Effector CD4-positive, alpha-beta T cell (primary cell): ENCODE data around the gene PNMA8C.
"Not testable (repeated sequence)": the region's sequence is repeated elsewhere in the genome, so short reads cannot be mapped to it uniquely, and the experiment has no call there.

Experiments
- DNase-seq: peaks from one replicate; pipeline ENCODE4 v3.0.0-alpha.2; 2020

The PNMA8C gene

GRCh38 chr19:46447006-46447405, 18.3 kb upstream of the PNMA8C start:
- DNase-seq = no peak

GRCh38 chr19:46446021-46446420, 17.3 kb upstream of the PNMA8C start:
- no peak for DNase-seq

GRCh38 chr19:46442808-46443450, 14.2 kb upstream of the PNMA8C start:
- no peak for DNase-seq

- no peak for DNase-seq
These were observed 13.1 kb upstream of the PNMA8C start for GRCh38 chr19:46441866-46442265.

GRCh38 chr19:46435689-46436088, 7.0 kb upstream of the PNMA8C start:
- DNase-seq = not testable (repeated sequence)

- DNase-seq = no peak
These were observed 6.3 kb upstream of the PNMA8C start for GRCh38 chr19:46435009-46435408.

- not testable (repeated sequence) for DNase-seq
These were observed 4.7 kb upstream of the PNMA8C start for GRCh38 chr19:46433470-46433869.

GRCh38 chr19:46431824-46432223, 3.1 kb upstream of the PNMA8C start:
- no peak for DNase-seq

GRCh38 chr19:46429999-46430398, 1.3 kb upstream of the PNMA8C start:
- DNase-seq = no peak

- no peak for DNase-seq
These were observed 1.2 kb downstream of the PNMA8C start for GRCh38 chr19:46427518-46428045.

GRCh38 chr19:46426506-46427162, 2.1 kb downstream of the PNMA8C start:
- DNase-seq = no peak

GRCh38 chr19:46426035-46426505, 2.7 kb downstream of the PNMA8C start:
- no peak for DNase-seq

- DNase-seq = no peak
These were observed 5.5 kb downstream of the PNMA8C start for GRCh38 chr19:46423188-46423587.

- no peak for DNase-seq
These were observed 6.4 kb downstream of the PNMA8C start for GRCh38 chr19:46422344-46422743.

- DNase-seq = no peak
These were observed 8.7 kb downstream of the PNMA8C start for GRCh38 chr19:46420056-46420455.

GRCh38 chr19:46415804-46416709, 12.7 kb downstream of the PNMA8C start:
- not testable (repeated sequence) for DNase-seq

GRCh38 chr19:46414899-46415298, 13.8 kb downstream of the PNMA8C start:
- not testable (repeated sequence) for DNase-seq

- no peak for DNase-seq
These were observed 15.3 kb downstream of the PNMA8C start, which contains the start of gene CCDC8 for GRCh38 chr19:46413262-46414031. TSS of gene CCDC8 (minus strand) at chr19:46413564. CDS start at chr19:46412810, 754 bp downstream.

- no peak for DNase-seq
These were observed 16.0 kb downstream of the PNMA8C start for GRCh38 chr19:46412650-46413261.

- DNase-seq = no peak
These were observed 16.6 kb downstream of the PNMA8C start for GRCh38 chr19:46411925-46412649.
